GM12878 (cell line): ENCODE measurements around the gene DHRS9. TPM values are rescaled to one million over a fixed set of nuclear protein-coding genes. Genes with fewer than 3 reads are reported as not detected.

Experiments used
- ATAC-seq: fragments of 200-7000 bp; cut with Tn5 transposase; 3 replicates; pipeline ENCODE4 v1.9.1; 2020; ENCODE audit warnings: mild to moderate bottlenecking, moderate library complexity
- BruUV-seq: library from RNA; stranded (reverse); fragments of 400-500 nt; replicated peaks from 2 replicates; lab custom pipeline; 2021; lab: Mats Ljungman, UMichigan
- CTCF ChIA-PET: fragments of 300-600 bp; sonication (Branson Sonifier 250); formaldehyde crosslinking; extraction: SDS; loops from one replicate; lab custom pipeline; 2021; ENCODE audit warnings: inconsistent platforms; lab: Yijun Ruan, JAX
- POLR2A ChIA-PET: fragments of 350-600 bp; formaldehyde crosslinking; extraction: SDS; loops from one replicate; lab custom pipeline; 2021; ENCODE audit warnings: inconsistent platforms; lab: Charles Lee
- RAD21 ChIA-PET: fragments of 300-600 bp; sonication (Branson Sonifier 250); formaldehyde crosslinking; loops from one replicate; lab custom pipeline; 2023; ENCODE audit warnings: antibody characterized with exemption; ENCODE audit not compliant: unreplicated experiment; lab: Charles Lee
- SMC1A ChIA-PET: fragments of 300-600 bp; sonication (Branson Sonifier 250); formaldehyde crosslinking; loops from one replicate; lab custom pipeline; 2023; ENCODE audit not compliant: unreplicated experiment, uncharacterized antibody; lab: Charles Lee
- DNase-seq: peaks from one replicate; pipeline ENCODE4 v3.0.0-alpha.2; 2011; ENCODE audit warnings: low read depth, low spot score
- FAIRE-seq: peaks from 3 replicates; lab custom pipeline; 2011; peaks lifted over from hg19 to GRCh38; lab: Jason Lieb, UNC
- H2AFZ ChIP-seq: 2 replicates; pipeline ENCODE4 v1.6.0; 2011; ENCODE audit warnings: low read depth, low read length, control low read depth; ENCODE audit not compliant: control insufficient read depth
- H3K27ac ChIP-seq: 2 replicates; pipeline ENCODE4 v1.5.1; 2011; ENCODE audit warnings: control low read depth; ENCODE audit not compliant: control insufficient read depth, insufficient read depth
- H3K27me3 ChIP-seq, 2 experiments: replicated peaks in 1 of 2; 2 replicates each; pipeline versions ENCODE4 v1.6.0 to v1.6.1; 2011; ENCODE audit warnings: low read length in 1 of 2; ENCODE audit not compliant: control insufficient read depth in 2 of 2, insufficient read depth in 2 of 2
- H3K36me3 ChIP-seq, 2 experiments: 2 replicates each; pipeline ENCODE4 v1.5.1; 2011; ENCODE audit warnings: low read length in 1 of 2; ENCODE audit not compliant: control insufficient read depth in 2 of 2, insufficient read depth in 2 of 2
- H3K4me1 ChIP-seq: 2 replicates; pipeline ENCODE4 v1.6.1; 2011; ENCODE audit warnings: mild to moderate bottlenecking, low read length, moderate library complexity, mixed read lengths; ENCODE audit not compliant: control insufficient read depth, insufficient read depth
- H3K4me2 ChIP-seq: 2 replicates; pipeline ENCODE4 v1.6.0; 2011; ENCODE audit warnings: control low read depth; ENCODE audit not compliant: control insufficient read depth, insufficient read depth
- H3K4me3 ChIP-seq: fragments of 200-600 bp; sonication (generic); 2 replicates; pipeline ENCODE4 v1.5.1; 2016
- H3K79me2 ChIP-seq: 2 replicates; pipeline ENCODE4 v1.6.0; 2011; ENCODE audit warnings: low read length; ENCODE audit not compliant: control insufficient read depth, insufficient read depth
- H3K9ac ChIP-seq: 2 replicates; pipeline ENCODE4 v1.8.0; 2011; ENCODE audit warnings: low read length, control low read depth, mixed read lengths; ENCODE audit not compliant: control insufficient read depth, insufficient read depth
- H3K9me3 ChIP-seq: replicated peaks from 3 replicates; pipeline ENCODE4 v1.5.1; 2011; ENCODE audit warnings: mild to moderate bottlenecking, low read length; ENCODE audit not compliant: control insufficient read depth, insufficient read depth
- H4K20me1 ChIP-seq: 2 replicates; pipeline ENCODE4 v1.6.0; 2011; ENCODE audit not compliant: control insufficient read depth, insufficient read depth
- CREM ChIP-seq: IDR thresholded peaks from 2 replicates; pipeline ENCODE4 v1.6.1; 2014; ENCODE audit warnings: antibody characterized with exemption, low read depth
- E2F4 ChIP-seq: IDR thresholded peaks from 2 replicates; pipeline ENCODE4 v1.6.1; 2012; ENCODE audit warnings: low read depth, low read length, improper control_type of control experiment
- EED ChIP-seq: sonication (generic); IDR thresholded peaks from 2 replicates; pipeline ENCODE4 v1.6.1; 2016; ENCODE audit warnings: antibody characterized with exemption, low read depth
- HCFC1 ChIP-seq: fragments of 150-350 bp; IDR thresholded peaks from 2 replicates; pipeline ENCODE4 v1.6.1; 2014; ENCODE audit warnings: low read length
- HDAC2 ChIP-seq: fragments of 200-600 bp; sonication (generic); IDR thresholded peaks from 2 replicates; pipeline ENCODE4 v1.6.1; 2017
- HDAC6 ChIP-seq: fragments of 200-600 bp; sonication (generic); IDR thresholded peaks from one replicate; pipeline ENCODE4 v1.8.0; 2017; ENCODE audit warnings: antibody characterized with exemption; ENCODE audit not compliant: unreplicated experiment
- HDGF ChIP-seq: fragments of 450-650 bp; IDR thresholded peaks from 2 replicates; pipeline ENCODE4 v1.6.1; 2016; ENCODE audit warnings: antibody characterized with exemption
- PKNOX1 ChIP-seq: fragments of 450-650 bp; IDR thresholded peaks from 2 replicates; pipeline ENCODE4 v1.6.1; 2016; ENCODE audit warnings: mild to moderate bottlenecking
- PRDM15 ChIP-seq: fragments of 450-650 bp; formaldehyde crosslinking; IDR thresholded peaks from 2 replicates; pipeline ENCODE4 v1.4.0; 2020; ENCODE audit warnings: mild to moderate bottlenecking, moderate library complexity
- SPI1 ChIP-seq: IDR thresholded peaks from 2 replicates; pipeline ENCODE4 v1.6.1; 2011; ENCODE audit warnings: low read depth, mild to moderate bottlenecking, low read length, moderate library complexity, borderline replicate concordance; ENCODE audit not compliant: insufficient read depth
- SREBF2 ChIP-seq: IDR thresholded peaks from 2 replicates; pipeline ENCODE4 v1.6.1; 2012; ENCODE audit warnings: mild to moderate bottlenecking, low read length
- STAT3 ChIP-seq: IDR thresholded peaks from 2 replicates; pipeline ENCODE4 v1.6.1; 2011; ENCODE audit warnings: low read depth, low read length, improper control_type of control experiment
- ZSCAN29 ChIP-seq: fragments of 450-650 bp; IDR thresholded peaks from 2 replicates; pipeline ENCODE4 v1.6.1; 2017; ENCODE audit warnings: mild to moderate bottlenecking, moderate library complexity
- WGBS: methylation state at CpG from one replicate; pipeline ENCODE4 v1.1.6; 2016; ENCODE audit warnings: low lambda C conversion rate; ENCODE audit not compliant: insufficient replicate concordance, insufficient coverage; ENCODE audit errors: missing lambda C conversion rate; 5-methylcytosine and 5-hydroxymethylcytosine counted together
- in situ Hi-C: fragments of 300-500 bp; cut with MboI; formaldehyde crosslinking; loops from 9 replicates; pipeline ENCODE4 v1.14.3; 2018; ENCODE audit warnings: mixed read lengths
- intact Hi-C: fragments of 100-400 bp; cut with micrococcal nuclease; formaldehyde crosslinking; loops from one replicate; pipeline ENCODE4 v1.14.2; 2022; ENCODE audit not compliant: unreplicated experiment
- polyA plus RNA-seq, 11 experiments: library from polyadenylated mRNA; depleted of rRNA in 4 of 11; unstranded in 6 of 11; stranded (reverse) in 5 of 11; fragments of >200 nt; fragmentation: Nextera tagmentation in 4 of 11; fragmentation: Illumina TruSeq in 1 of 11; extraction: Ambion mirVana in 4 of 11; extraction: Trizol in 1 of 11; gene quantifications; 1 replicate in 1 of 11; 2 replicates in 10 of 11; pipeline versions ENCODE4 v1.2.1 to v1.2.3, GENCODE V29; 2011 to 2016; ENCODE audit warnings: inconsistent platforms in 2 of 11, missing spikeins in 2 of 11, low read depth in 1 of 11
- total RNA-seq, 4 experiments: library from RNA; depleted of rRNA in 3 of 4; stranded (reverse); fragments of >200 nt in 3 of 4; fragmentation: Illumina TruSeq in 1 of 4; extraction: Trizol in 1 of 4; gene quantifications; 2 replicates each; pipeline versions ENCODE4 v1.2.1 to v1.2.3, GENCODE V29; 2013 to 2021

Gene DHRS9
- total and polyA plus RNA-seq, 10 of the 15 experiments (the other 5 are each of a cell fraction or from before 2014, with no cell fraction given), result 0.09 to 0.34 (median 0.13) TPM; not detected in 5

- Histone ChIP-seq H3K9me3 (no peaks in the 10 kb centered on the region), H3K79me2 (no peaks in the 10 kb centered on the region), H2AFZ (no peak overlapping the region), H3K4me1 (no peaks in the 10 kb centered on the region), H3K36me3 (no peaks in the 10 kb centered on the region)
- no peak for FAIRE-seq
- RAD21 ChIA-PET, result no interaction called here
- TF ChIP-seq STAT3, result no peak
- TF ChIP-seq HDGF, result no peak
- no peak for TF ChIP-seq PKNOX1
- no peak for TF ChIP-seq CREM
- TF ChIP-seq PRDM15, result no peak
- no peak for TF ChIP-seq EED
- TF ChIP-seq SREBF2, result no peak
- TF ChIP-seq HCFC1, result no peak
- TF ChIP-seq SPI1, result no peak
- TF ChIP-seq E2F4, result no peak
- TF ChIP-seq ZSCAN29, result no peak
- TF ChIP-seq HDAC2, result no peak
- TF ChIP-seq HDAC6, result no peak
- TF ChIP-seq, all 136 proteins: peak for 0
- ChIA-PET SMC1A (interaction anchor here (0.6 kb wide), 1 partner anchor 101 kb away, joined by 3 read pairs; no protein-coding TSS in a partner anchor), CTCF (interaction anchor here (1.2 to 7.5 kb wide), 2 partner anchors 12 to 35 kb away, joined by 5 to 105 read pairs; no protein-coding TSS in a partner anchor), POLR2A (no interaction called here)
- H3K9ac ChIP-seq, result no peak overlapping the region
- 0% methylated on average over 3 of the region's 3 CpGs for WGBS
- no peak overlapping the region for H3K4me2 ChIP-seq
- BruUV-seq, result no TSS peak
- H3K4me3 ChIP-seq, result no peak overlapping the region
- DNase-seq (no peak), ATAC-seq (peak; percentile 38; the same call in 2 of the 3 replicates)
- no peak overlapping the region for H3K27ac ChIP-seq
- intact Hi-C loops (loop anchor here (10.0 kb wide), 1 partner anchor 251 kb away; no protein-coding TSS in a partner anchor), in situ Hi-C loops (no loop called here)
- no peaks in the 10 kb centered on the region for H4K20me1 ChIP-seq
- H3K27me3 ChIP-seq, result no peaks in the 10 kb centered on the region
Measured at GRCh38 chr2:169143998-169144397, 74.6 kb downstream of the DHRS9 start.
